Measurements from ENCODE around the gene COPS2. TPM values are rescaled to one million over a fixed set of nuclear protein-coding genes. Genes with fewer than 3 reads are reported as not detected.

The COPS2 gene
- total and polyA plus RNA-seq, 9 of the 15 experiments (the other 6 are each of a cell fraction or from before 2014, with no cell fraction given), result 66.4 to 154 (median 117) TPM

DNA sequence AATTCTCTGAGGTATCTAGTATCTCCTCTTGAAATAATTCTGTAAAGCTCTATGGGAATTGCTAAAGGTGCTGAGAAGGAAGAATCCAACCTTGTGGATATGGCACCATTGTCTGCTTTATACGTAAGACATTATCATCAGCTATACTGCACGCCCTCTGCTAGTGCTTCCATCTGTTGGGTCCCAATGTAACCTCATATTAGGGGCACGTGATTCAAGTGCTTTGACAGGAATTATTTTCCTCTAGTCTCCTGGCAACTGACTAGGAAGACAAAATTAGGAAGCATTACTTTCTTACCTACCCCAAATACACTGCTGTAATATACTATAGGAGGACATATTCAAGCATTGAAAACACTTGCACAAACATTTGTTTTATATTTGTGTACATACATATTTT is 24.0 kb downstream of the COPS2 start:
- intact Hi-C loops (cut with micrococcal nuclease), result no loop called here
- DNase-seq (ENCODE audit: extremely low read depth in 1 of 4, low spot score in 3 of 4), result no peak
- Histone ChIP-seq H4K20me1 (replicated peaks; ENCODE audit: control insufficient read depth, insufficient read depth, low read length) (no peaks in the 10 kb centered on the region), H3K27me3 (ENCODE audit: control insufficient read depth in 2 of 2, insufficient read depth in 2 of 2, low read length in 2 of 2) (no peaks in the 10 kb centered on the region), H3K36me3 (ENCODE audit: control insufficient read depth, insufficient read depth, low read length) (peaks cover 98% of the 10 kb centered on the region), H3K4me3 (no peak overlapping the region), H3K27ac (ENCODE audit: extremely low read depth, low read depth, low read length) (no peak overlapping the region), H3K79me2 (ENCODE audit: control insufficient read depth, insufficient read depth, low read length) (0 out of 3 replicates have a peak, but pooled peaks cover 3% of the 10 kb centered on the region), H3K4me2 (ENCODE audit: insufficient read depth, low read length) (no peak overlapping the region), H3K9me1 (ENCODE audit: control insufficient read depth, insufficient read depth, low read length) (no peaks in the 10 kb centered on the region), H2AFZ (ENCODE audit: low read depth, low read length) (no peak overlapping the region), H3K9me3 (replicated peaks; ENCODE audit: control insufficient read depth, insufficient read depth, low read depth, low read length) (no peaks in the 10 kb centered on the region; the same call in 1 of the 2 replicates), H3K4me1 (replicated peaks in 1 of 2; ENCODE audit: control insufficient read depth in 2 of 2, insufficient read depth in 2 of 2, low read length in 2 of 2) (no peaks in the 10 kb centered on the region), H3K9ac (ENCODE audit: insufficient read depth in 1 of 2, low read depth in 2 of 2, low read length in 2 of 2) (no peak overlapping the region)
- ATAC-seq, result no peak
- in situ Hi-C loops (cut with MboI), result no loop called here
- POLR2A ChIA-PET, result interaction anchor here (0.7 to 0.8 kb wide), 2 partner anchors 9 to 39 kb away, joined by 3 to 4 read pairs; partner anchors contain the start of gene GALK2
- WGBS (ENCODE audit: insufficient coverage, low coverage, missing lambda C conversion rate), result 64% methylated on average over 3 of the region's 3 CpGs
- FAIRE-seq, result no peak
- CTCF ChIA-PET (ENCODE audit: low intra/inter-chr PET ratio), result no interaction called here
- TF ChIP-seq, protein P1, sequence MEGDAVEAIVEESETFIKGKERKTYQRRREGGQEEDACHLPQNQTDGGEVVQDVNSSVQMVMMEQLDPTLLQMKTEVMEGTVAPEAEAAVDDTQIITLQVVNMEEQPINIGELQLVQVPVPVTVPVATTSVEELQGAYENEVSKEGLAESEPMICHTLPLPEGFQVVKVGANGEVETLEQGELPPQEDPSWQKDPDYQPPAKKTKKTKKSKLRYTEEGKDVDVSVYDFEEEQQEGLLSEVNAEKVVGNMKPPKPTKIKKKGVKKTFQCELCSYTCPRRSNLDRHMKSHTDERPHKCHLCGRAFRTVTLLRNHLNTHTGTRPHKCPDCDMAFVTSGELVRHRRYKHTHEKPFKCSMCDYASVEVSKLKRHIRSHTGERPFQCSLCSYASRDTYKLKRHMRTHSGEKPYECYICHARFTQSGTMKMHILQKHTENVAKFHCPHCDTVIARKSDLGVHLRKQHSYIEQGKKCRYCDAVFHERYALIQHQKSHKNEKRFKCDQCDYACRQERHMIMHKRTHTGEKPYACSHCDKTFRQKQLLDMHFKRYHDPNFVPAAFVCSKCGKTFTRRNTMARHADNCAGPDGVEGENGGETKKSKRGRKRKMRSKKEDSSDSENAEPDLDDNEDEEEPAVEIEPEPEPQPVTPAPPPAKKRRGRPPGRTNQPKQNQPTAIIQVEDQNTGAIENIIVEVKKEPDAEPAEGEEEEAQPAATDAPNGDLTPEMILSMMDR (IDR thresholded peaks at IDR 0.05 in 2 of 3, conservative IDR thresholded peaks at IDR 0.05 in 1 of 3; ENCODE audit: insufficient read depth in 2 of 3, low read depth in 1 of 3, low read length in 3 of 3), result no peak
- no peak for TF ChIP-seq POLR3G (IDR thresholded peaks at IDR 0.05; ENCODE audit: extremely low read depth, insufficient read length, insufficient replicate concordance)
- TF ChIP-seq, protein P2, sequence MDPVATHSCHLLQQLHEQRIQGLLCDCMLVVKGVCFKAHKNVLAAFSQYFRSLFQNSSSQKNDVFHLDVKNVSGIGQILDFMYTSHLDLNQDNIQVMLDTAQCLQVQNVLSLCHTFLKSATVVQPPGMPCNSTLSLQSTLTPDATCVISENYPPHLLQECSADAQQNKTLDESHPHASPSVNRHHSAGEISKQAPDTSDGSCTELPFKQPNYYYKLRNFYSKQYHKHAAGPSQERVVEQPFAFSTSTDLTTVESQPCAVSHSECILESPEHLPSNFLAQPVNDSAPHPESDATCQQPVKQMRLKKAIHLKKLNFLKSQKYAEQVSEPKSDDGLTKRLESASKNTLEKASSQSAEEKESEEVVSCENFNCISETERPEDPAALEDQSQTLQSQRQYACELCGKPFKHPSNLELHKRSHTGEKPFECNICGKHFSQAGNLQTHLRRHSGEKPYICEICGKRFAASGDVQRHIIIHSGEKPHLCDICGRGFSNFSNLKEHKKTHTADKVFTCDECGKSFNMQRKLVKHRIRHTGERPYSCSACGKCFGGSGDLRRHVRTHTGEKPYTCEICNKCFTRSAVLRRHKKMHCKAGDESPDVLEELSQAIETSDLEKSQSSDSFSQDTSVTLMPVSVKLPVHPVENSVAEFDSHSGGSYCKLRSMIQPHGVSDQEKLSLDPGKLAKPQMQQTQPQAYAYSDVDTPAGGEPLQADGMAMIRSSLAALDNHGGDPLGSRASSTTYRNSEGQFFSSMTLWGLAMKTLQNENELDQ (CRISPR knock-in tag; IDR thresholded peaks at IDR 0.05; ENCODE audit: borderline replicate concordance), result no peak
- no peak for TF ChIP-seq FOSL1 (tag; conservative IDR thresholded peaks at IDR 0.05)
- no peak for TF ChIP-seq HIVEP1 (CRISPR knock-in tag; IDR thresholded peaks at IDR 0.05)
- BruUV-seq (replicated peaks), result no TSS peak
